ENCODE data around the gene SNN. TPM values are rescaled to one million over a fixed set of nuclear protein-coding genes. Genes with fewer than 3 reads are reported as not detected.

SNN gene
- total and polyA plus RNA-seq, 2 donors (not counting 1 experiment from before 2014, with no cell fraction given): 55.4 to 63.3 TPM

GRCh38 chr16:11640987-11641817 is 27.1 kb upstream of the SNN start:
- DNase-seq (peak; percentile 79), ATAC-seq (ENCODE audit: low read depth) (peak; percentile 71)
- ChIA-PET CTCF (interaction anchor here (0.6 to 5.3 kb wide), 17 partner anchors 10 to 677 kb away, joined by 3 to 128 read pairs (median 11); partner anchors contain the start of genes LITAF and SNN), POLR2A (interaction anchor here (0.6 to 0.7 kb wide), 2 partner anchors 437 to 678 kb away, joined by 3 read pairs; no protein-coding TSS in a partner anchor)
- no peak overlapping the region for H3K4me3 Mint-ChIP-seq
- TF ChIP-seq CTCF (IDR thresholded peaks at IDR 0.05) (peak; percentile 90), EZH2 (IDR thresholded peaks at IDR 0.05; ENCODE audit: borderline replicate concordance, insufficient read depth, low read depth, low read length, poor library complexity, severe bottlenecking) (no peak)
- H3K4me1 Mint-ChIP-seq: peaks cover 6% of the 10 kb centered on the region
- Histone ChIP-seq H3K79me2 (ENCODE audit: control insufficient read depth, insufficient read depth, low read length) (peaks cover 3% of the 10 kb centered on the region), H3K9me3 (ENCODE audit: control extremely low read depth in 1 of 3, control insufficient read depth in 2 of 3, insufficient read depth in 1 of 3, low read length in 2 of 3) (no peaks in the 10 kb centered on the region), H4K20me1 (ENCODE audit: control insufficient read depth, insufficient read depth, low read length, poor library complexity, severe bottlenecking) (no peaks in the 10 kb centered on the region), H3K27ac (ENCODE audit: low read length in 2 of 2) (no peak overlapping the region), H3K27me3 (replicated peaks in 1 of 4; ENCODE audit: control extremely low read depth in 1 of 4, control insufficient read depth in 3 of 4, insufficient read depth in 4 of 4, low read length in 3 of 4) (no peaks in the 10 kb centered on the region), H3K4me1 (ENCODE audit: control insufficient read depth in 2 of 2, insufficient read depth in 2 of 2, low read length in 2 of 2) (peaks cover 7 to 9% of the 10 kb centered on the region in 2 donors), H3K9ac (ENCODE audit: low read length) (no peak overlapping the region), H2AFZ (ENCODE audit: insufficient read depth, low read depth, low read length, poor library complexity, severe bottlenecking) (no peak overlapping the region), H3K4me2 (replicated peaks; ENCODE audit: low read depth, low read length, poor library complexity, severe bottlenecking) (peak overlapping the region; percentile 51), H3K4me3 (ENCODE audit: control extremely low read depth in 1 of 5, extremely low read depth in 1 of 5, insufficient read depth in 1 of 5, low read depth in 2 of 5, low read length in 4 of 5) (no peak overlapping the region), H3K36me3 (replicated peaks in 1 of 2; ENCODE audit: control extremely low read depth in 1 of 2, control insufficient read depth in 1 of 2, extremely low read depth in 1 of 2, insufficient read depth in 2 of 2, low read length in 1 of 2) (no peaks in the 10 kb centered on the region)
- intact Hi-C loops (cut with micrococcal nuclease): loop anchor here (1.0 to 5.0 kb wide), 5 partner anchors 56 to 679 kb away; no protein-coding TSS in a partner anchor
- H3K9me3 Mint-ChIP-seq (ENCODE audit: insufficient read depth): no peaks in the 10 kb centered on the region
- WGBS (ENCODE audit: insufficient coverage): 49% methylated on average over 15 of the region's 20 CpGs
- no peak overlapping the region for H3K27ac Mint-ChIP-seq
- H3K27me3 Mint-ChIP-seq: no peaks in the 10 kb centered on the region

- Histone ChIP-seq H3K9me3 (ENCODE audit: control extremely low read depth in 1 of 3, control insufficient read depth in 2 of 3, insufficient read depth in 1 of 3, low read length in 2 of 3) (no peaks in the 10 kb centered on the region), H3K36me3 (replicated peaks in 1 of 2; ENCODE audit: control extremely low read depth in 1 of 2, control insufficient read depth in 1 of 2, extremely low read depth in 1 of 2, insufficient read depth in 2 of 2, low read length in 1 of 2) (no peaks in the 10 kb centered on the region), H3K4me3 (ENCODE audit: control extremely low read depth in 1 of 5, extremely low read depth in 1 of 5, insufficient read depth in 1 of 5, low read depth in 2 of 5, low read length in 4 of 5) (no peak overlapping the region), H4K20me1 (ENCODE audit: control insufficient read depth, insufficient read depth, low read length, poor library complexity, severe bottlenecking) (no peaks in the 10 kb centered on the region), H2AFZ (ENCODE audit: insufficient read depth, low read depth, low read length, poor library complexity, severe bottlenecking) (no peak overlapping the region), H3K4me2 (replicated peaks; ENCODE audit: low read depth, low read length, poor library complexity, severe bottlenecking) (no peak overlapping the region), H3K79me2 (ENCODE audit: control insufficient read depth, insufficient read depth, low read length) (peaks cover 3% of the 10 kb centered on the region), H3K27me3 (replicated peaks in 1 of 4; ENCODE audit: control extremely low read depth in 1 of 4, control insufficient read depth in 3 of 4, insufficient read depth in 4 of 4, low read length in 3 of 4) (no peaks in the 10 kb centered on the region), H3K4me1 (ENCODE audit: control insufficient read depth in 2 of 2, insufficient read depth in 2 of 2, low read length in 2 of 2) (peaks cover 7 to 9% of the 10 kb centered on the region in 2 donors), H3K27ac (ENCODE audit: low read length in 2 of 2) (no peak overlapping the region), H3K9ac (ENCODE audit: low read length) (no peak overlapping the region)
- Mint-ChIP-seq H3K9me3 (ENCODE audit: insufficient read depth) (no peaks in the 10 kb centered on the region), H3K4me1 (peaks cover 6% of the 10 kb centered on the region), H3K27me3 (no peaks in the 10 kb centered on the region), H3K27ac (no peak overlapping the region), H3K4me3 (no peak overlapping the region)
- TF ChIP-seq EZH2 (IDR thresholded peaks at IDR 0.05; ENCODE audit: borderline replicate concordance, insufficient read depth, low read depth, low read length, poor library complexity, severe bottlenecking) (no peak), CTCF (IDR thresholded peaks at IDR 0.05) (no peak)
- POLR2A ChIA-PET: interaction anchor here (0.7 to 0.8 kb wide), 4 partner anchors 16 to 140 kb away, joined by 4 to 7 read pairs (median 6); no protein-coding TSS in a partner anchor
- ATAC-seq (ENCODE audit: low read depth): no peak
- CTCF ChIA-PET: interaction anchor here (0.6 to 5.3 kb wide), 23 partner anchors 9 to 689 kb away, joined by 3 to 128 read pairs (median 5); partner anchors contain the start of genes SNN and TXNDC11
- no peak for DNase-seq
- intact Hi-C loops (cut with micrococcal nuclease): loop anchor here (1.0 to 5.0 kb wide), 2 partner anchors 72 to 680 kb away; no protein-coding TSS in a partner anchor
- WGBS (ENCODE audit: insufficient coverage): 80% methylated on average over 1 of the region's 4 CpGs
These were observed 25.5 kb upstream of the SNN start for GRCh38 chr16:11642765-11643116.

All from B cell (primary cell).